Memory B cell (primary cell): ENCODE results near the gene TNS1.

ENCODE experiments used
- ATAC-seq: fragments of 150-1000 bp; cut with Tn5 transposase; 2 replicates; pipeline ENCODE4 v1.10.0; 2021; ENCODE audit warnings: low read depth, mild to moderate bottlenecking, moderate library complexity
- DNase-seq, 2 donors: peaks; one replicate each; pipeline ENCODE4 v3.0.0; 2022; ENCODE audit warnings: low spot score in 2 of 2
- H3K27ac Mint-ChIP-seq: one replicate; pipeline ENCODE4 v1.8.0; 2022; ENCODE audit warnings: mild to moderate bottlenecking, moderate library complexity, mixed read lengths
- H3K27me3 Mint-ChIP-seq: one replicate; pipeline ENCODE4 v1.8.0; 2022; ENCODE audit warnings: mixed read lengths
- H3K36me3 Mint-ChIP-seq: one replicate; pipeline ENCODE4 v1.8.0; 2022; ENCODE audit warnings: mild to moderate bottlenecking, mixed read lengths
- H3K4me1 Mint-ChIP-seq: one replicate; pipeline ENCODE4 v1.8.0; 2022; ENCODE audit warnings: mixed read lengths
- H3K4me3 Mint-ChIP-seq: one replicate; pipeline ENCODE4 v1.8.0; 2022; ENCODE audit warnings: mild to moderate bottlenecking, moderate library complexity, mixed read lengths
- H3K9me3 Mint-ChIP-seq: one replicate; pipeline ENCODE4 v1.8.0; 2022; ENCODE audit warnings: mixed read lengths

Gene TNS1

DNA sequence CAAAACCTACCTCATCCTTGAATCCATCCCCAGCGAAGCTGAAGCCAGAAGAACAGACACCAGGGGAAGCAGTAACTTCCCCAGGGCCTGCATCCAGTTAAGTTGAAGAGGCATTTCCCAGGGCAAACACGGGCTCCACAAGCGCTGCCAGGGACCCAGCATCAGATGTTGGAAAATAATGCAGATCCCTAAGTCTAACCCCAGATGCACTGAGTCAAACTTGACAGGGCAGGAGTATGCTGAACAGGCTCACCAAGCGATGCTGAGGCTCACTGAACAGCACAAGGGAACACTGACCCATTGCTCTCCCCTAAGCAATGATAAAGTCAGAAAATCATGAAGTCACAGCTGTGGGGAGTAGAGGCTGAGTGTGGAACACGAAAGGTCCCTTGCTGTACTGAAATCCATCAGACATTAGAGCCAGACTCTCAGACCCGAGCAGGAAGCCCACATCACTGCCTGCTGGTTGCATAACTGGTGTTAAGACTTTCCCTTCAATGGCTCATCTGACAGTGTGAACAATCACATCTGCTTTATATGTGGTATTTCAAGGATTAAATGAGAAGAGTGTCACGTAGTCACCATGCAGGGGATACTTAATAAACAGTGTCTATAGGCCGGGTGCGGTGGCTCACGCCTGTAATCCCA, 36.2 kb downstream of the TNS1 start:
- no peak for ATAC-seq
- no peaks in the 10 kb centered on the region for H3K4me1 Mint-ChIP-seq
- DNase-seq, result no peak
- no peak overlapping the region for H3K27ac Mint-ChIP-seq
- peaks cover 10% of the 10 kb centered on the region for H3K27me3 Mint-ChIP-seq
- H3K36me3 Mint-ChIP-seq, result no peaks in the 10 kb centered on the region
- H3K9me3 Mint-ChIP-seq, result peaks cover 2% of the 10 kb centered on the region
- H3K4me3 Mint-ChIP-seq, result no peak overlapping the region

DNA sequence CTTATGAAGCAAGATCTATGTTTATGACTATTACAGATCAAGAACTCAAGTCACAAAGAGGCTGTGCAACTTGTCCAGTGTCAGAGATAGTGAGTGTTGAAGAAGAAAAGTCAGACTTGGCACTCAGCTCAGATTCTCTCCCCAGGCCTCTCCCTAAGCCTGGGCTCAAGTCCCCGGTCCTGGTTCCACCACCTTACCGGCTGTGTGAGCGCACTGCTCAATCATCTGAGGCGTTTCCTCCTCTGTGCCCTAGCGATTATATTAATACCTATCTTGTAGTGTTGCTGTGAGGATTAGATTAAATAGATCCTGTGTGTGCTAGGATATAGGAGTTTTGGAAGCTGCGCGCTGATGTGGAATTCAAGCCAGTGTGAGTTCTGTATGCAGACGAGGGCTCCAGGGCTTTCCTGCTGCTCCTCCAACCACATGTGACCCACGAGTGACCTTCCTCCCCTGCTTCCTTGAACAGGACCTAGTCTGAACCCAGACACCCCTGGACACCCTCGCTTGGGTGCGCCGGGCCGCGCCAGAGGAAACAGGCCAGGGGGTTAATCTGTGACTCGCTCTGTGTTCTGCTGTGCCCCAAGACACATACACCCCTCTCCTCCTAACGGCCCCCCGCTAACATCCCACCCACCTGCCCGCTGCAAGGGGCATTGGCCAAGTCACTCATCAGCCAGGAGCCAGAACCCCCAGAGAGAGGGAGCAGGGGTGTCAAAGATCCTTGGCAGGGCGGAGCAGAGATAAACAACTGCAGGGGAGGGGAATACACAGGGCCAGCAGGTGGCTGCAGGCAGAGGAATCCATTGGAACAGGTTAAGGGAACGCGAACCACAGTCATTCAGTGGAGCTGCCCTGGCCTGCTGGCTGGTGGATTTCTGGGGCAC, 38.3 kb downstream of the TNS1 start:
- Mint-ChIP-seq H3K27me3 (peaks cover 13% of the 10 kb centered on the region), H3K4me3 (no peak overlapping the region), H3K9me3 (no peaks in the 10 kb centered on the region), H3K27ac (no peak overlapping the region), H3K4me1 (no peaks in the 10 kb centered on the region), H3K36me3 (no peaks in the 10 kb centered on the region)
- no peak for ATAC-seq
- DNase-seq, result no peak

DNA sequence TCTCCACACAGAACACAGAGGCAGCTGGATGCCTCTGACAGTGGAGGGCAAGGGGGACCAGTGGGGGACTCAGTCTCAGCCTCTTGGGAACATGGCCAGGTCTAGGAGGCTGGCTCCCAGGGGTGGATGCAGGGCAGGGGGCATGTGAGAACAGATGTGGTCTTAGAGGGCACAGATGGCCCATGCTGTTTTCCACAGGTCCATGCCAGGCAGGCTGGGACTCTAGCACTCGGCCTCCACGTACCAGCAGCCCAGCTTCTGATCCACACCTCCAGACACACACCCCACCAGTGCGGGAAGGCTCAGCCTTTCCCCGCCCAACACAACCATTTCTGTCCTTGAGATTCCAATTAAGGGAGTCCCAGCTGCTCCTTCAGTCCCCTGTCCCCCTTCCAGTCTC, 42.4 kb downstream of the TNS1 start:
- Mint-ChIP-seq H3K4me1 (no peaks in the 10 kb centered on the region), H3K9me3 (no peaks in the 10 kb centered on the region), H3K27ac (no peak overlapping the region), H3K36me3 (no peaks in the 10 kb centered on the region), H3K27me3 (peaks cover 11% of the 10 kb centered on the region), H3K4me3 (no peak overlapping the region)
- no peak for DNase-seq
- ATAC-seq, result no peak

DNA sequence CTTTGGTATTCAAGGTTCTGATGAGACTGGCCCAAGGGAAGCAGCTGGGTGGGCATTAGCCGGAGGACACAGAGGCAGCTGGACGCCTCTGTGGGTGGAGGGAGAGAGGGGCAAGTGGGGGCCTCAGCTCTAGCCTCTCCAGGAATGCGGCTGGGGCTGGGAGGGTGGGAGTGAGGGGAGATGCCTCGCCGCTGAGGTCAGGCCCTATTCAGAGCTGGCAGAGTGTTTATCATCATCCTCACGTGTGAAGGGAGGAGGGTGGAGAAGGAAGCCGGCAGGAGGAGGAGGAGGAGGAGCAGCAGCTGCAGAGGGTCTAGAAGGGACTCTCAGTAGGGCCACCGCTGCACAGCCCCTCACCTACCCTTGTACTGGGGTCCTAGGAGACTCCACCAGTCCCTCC, 43.1 kb downstream of the TNS1 start:
- no peak for DNase-seq
- no peaks in the 10 kb centered on the region for H3K36me3 Mint-ChIP-seq

DNA sequence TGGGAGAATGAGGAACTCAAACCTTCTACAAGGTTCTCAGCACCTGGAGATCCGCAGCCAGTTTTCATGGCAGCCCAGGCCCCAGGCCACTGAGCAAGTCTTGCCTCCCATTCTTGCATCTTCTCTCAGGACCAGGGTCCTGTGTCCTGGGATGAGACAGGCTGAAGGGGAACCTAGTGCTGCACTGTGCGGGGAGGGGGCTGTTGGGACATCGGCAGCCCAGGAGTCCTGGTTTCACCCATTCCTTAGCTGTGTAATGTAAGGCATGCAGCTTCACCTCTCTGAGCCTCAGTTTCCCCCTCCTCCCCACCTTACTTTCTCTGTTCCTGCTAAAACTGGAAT, 43.9 kb downstream of the TNS1 start:
- no peak overlapping the region for H3K4me3 Mint-ChIP-seq
- ATAC-seq, result no peak
- peaks cover 15% of the 10 kb centered on the region for H3K27me3 Mint-ChIP-seq
- H3K27ac Mint-ChIP-seq, result no peak overlapping the region
- no peaks in the 10 kb centered on the region for H3K4me1 Mint-ChIP-seq
- H3K36me3 Mint-ChIP-seq, result no peaks in the 10 kb centered on the region
- DNase-seq, result no peak
- H3K9me3 Mint-ChIP-seq, result no peaks in the 10 kb centered on the region

More for the DNA sequence above, 43.1 kb downstream of the TNS1 start:
- no peaks in the 10 kb centered on the region for H3K4me1 Mint-ChIP-seq
- H3K4me3 Mint-ChIP-seq, result no peak overlapping the region
- H3K27me3 Mint-ChIP-seq, result peaks cover 14% of the 10 kb centered on the region
- no peaks in the 10 kb centered on the region for H3K9me3 Mint-ChIP-seq
- no peak overlapping the region for H3K27ac Mint-ChIP-seq
- no peak for ATAC-seq

DNA sequence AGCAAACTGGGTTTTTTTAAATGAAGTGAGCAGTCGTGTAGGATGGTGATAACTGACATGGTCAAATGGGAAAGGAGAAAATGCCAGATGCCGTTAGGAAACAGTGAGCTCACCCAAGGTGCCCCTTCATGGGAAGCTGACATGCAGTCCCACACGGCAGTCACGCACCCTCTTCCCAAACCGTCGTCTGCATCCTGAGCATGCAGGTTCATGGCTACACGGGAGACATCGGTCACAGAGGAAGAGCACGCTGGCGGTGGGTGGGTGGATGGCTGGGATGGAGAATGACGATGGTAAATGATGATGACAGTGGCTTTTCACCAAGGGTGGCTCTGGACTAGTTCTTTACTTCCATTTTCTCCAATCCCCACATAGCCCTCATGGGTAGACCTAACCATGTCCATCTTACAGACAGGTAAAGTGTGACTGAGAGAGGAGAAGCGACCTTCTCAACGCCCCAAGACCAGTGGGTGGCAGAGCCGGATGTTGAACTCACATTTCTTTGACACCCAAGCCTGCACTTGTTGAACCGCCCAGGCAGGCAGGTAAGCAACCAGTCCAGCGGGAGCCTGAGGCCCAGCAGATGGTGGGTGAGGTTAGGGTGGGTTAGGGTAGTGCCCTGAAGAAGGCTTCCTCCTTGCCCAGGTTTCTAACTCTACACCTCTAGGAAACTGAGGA, 44.5 kb downstream of the TNS1 start:
- Mint-ChIP-seq H3K4me3 (no peak overlapping the region), H3K27me3 (peaks cover 17% of the 10 kb centered on the region), H3K9me3 (no peaks in the 10 kb centered on the region), H3K27ac (no peak overlapping the region), H3K4me1 (no peaks in the 10 kb centered on the region), H3K36me3 (no peaks in the 10 kb centered on the region)
- DNase-seq (no peak), ATAC-seq (no peak)

DNA sequence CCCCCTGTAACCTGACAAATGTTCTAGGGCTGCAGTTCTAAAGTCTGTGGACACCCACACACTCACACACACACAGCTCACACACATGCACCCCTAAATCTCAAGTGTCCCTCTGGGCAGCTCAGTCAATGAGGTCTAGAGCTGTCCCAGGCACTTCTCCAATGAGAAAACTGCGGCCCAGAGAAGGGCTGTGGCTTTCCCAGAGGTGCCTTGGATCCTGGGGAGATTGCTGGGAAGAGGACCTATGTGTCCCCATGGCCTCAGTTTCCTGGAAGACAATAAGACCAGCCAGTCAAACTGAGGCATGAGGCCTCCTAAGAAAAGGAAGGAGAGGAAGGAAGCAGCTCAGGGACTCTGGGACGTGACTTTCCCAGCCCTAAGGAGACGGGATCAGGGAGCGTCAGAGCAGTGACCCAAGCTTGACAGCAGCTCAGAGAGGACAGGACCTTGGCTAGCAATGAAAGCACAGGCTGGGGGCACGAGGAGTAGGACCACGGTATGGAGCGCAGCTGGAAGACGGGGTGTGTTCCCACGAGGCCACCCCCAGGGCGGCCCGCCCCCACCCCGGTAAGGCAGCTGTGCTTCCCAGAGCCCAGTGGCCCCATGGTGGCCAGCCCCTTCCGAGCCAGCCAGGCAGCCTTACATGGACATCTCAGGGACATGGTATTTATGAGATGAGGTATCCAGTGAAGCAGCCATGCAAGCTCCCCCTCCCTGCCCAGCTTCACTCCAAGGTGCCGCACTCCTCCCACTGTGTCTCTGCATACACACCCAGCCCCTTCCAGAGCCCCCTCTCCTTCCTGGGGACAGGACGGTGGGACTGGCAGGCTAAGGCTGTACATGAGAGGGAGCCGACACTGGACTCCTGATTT, 46.0 kb downstream of the TNS1 start:
- ATAC-seq (no peak), DNase-seq (no peak)
- Mint-ChIP-seq H3K4me1 (no peaks in the 10 kb centered on the region), H3K9me3 (no peaks in the 10 kb centered on the region), H3K36me3 (no peaks in the 10 kb centered on the region), H3K27ac (no peak overlapping the region), H3K4me3 (no peak overlapping the region), H3K27me3 (peaks cover 19% of the 10 kb centered on the region)

DNA sequence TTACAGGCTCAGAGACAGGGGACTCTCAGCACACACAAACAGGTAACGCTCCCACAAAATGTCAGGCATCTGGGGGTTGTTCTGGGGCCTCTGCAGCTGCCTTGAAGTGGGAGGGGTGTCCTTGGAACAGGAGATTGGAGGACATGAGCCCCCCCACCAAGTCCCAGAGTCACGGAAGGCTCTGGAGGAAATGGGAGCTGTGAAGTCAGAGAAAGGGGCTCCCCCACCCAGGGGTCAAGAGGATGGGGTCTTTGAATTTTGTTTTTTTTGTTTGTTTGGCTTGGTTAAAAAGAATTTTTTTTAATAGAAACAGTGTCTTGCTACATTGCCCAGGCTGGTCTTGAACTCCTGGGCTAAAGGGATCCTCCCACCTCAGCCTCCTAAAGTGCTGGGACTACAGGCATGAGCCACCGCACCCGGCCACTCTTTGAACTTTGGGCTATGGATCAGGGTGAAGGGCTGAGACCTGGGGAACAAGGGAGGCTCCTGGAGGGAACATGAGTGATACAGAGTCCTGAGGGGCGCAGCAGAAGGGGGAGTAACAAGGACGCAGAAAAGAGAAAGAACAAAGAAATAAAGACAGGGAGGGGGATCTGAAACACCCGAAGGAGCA, 46.8 kb downstream of the TNS1 start:
- Mint-ChIP-seq H3K27ac (no peak overlapping the region), H3K9me3 (no peaks in the 10 kb centered on the region), H3K27me3 (peaks cover 21% of the 10 kb centered on the region), H3K4me1 (no peaks in the 10 kb centered on the region), H3K4me3 (no peak overlapping the region), H3K36me3 (no peaks in the 10 kb centered on the region)
- ATAC-seq (no peak), DNase-seq (no peak)

DNA sequence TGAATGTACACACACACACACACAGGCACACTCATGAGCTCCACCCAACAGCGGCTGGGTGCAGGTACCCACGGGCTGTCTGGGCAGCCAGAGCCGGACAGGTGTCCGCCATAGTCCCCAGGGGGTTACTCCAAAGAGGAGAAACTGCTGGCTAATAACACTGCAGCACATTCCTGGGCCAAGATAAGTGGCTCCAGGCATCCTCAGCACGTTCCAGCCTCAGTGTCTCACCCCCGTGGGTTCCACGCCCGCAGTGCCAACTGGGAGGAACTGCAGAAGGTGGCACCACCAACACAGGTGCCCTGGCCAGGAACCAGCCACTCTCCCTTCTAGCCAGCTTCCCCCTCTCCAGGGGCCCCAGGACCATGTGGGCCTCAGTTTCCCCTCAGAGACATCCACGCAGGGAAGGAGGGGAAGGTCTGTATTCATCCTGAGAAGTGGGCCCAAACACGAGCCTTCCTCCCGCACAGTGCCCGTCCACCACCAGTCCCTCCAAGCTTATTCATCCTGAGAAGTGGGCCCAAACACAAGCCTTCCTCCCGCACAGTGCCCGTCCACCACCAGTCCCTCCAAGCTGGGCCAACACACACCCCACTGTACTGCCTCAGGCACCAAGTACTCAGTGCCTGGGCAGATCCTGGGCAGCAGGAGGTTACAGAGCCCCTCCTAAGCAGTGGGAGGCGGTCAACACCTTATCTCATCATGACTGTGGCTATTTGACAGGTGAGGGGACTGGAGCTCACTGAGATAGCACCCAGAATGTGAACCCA, 47.6 kb downstream of the TNS1 start:
- ATAC-seq (no peak), DNase-seq (no peak)
- no peaks in the 10 kb centered on the region for H3K36me3 Mint-ChIP-seq
- no peak overlapping the region for H3K27ac Mint-ChIP-seq
- H3K4me1 Mint-ChIP-seq, result no peaks in the 10 kb centered on the region
- H3K9me3 Mint-ChIP-seq, result no peaks in the 10 kb centered on the region
- H3K4me3 Mint-ChIP-seq, result no peak overlapping the region
- H3K27me3 Mint-ChIP-seq, result peaks cover 19% of the 10 kb centered on the region

DNA sequence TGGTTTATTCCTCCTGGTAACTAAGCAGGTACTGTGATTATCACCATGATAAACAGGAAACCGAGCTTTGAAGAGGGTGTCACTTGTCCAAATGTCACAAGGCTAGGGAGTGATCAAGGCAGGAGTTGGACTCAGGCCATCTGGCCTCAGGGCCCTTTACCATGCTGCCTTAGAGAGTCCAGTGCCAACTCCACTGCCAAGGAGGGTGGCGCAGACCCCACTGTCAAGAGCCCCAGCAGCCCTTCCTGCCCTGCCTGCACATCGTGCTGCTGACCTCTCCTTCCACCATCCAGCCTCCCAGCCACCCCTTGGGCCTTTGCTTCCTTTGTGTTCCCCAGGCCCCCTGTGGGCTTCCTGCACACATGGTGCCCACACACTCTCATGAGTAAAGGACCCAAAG, 48.3 kb downstream of the TNS1 start:
- Mint-ChIP-seq H3K36me3 (no peaks in the 10 kb centered on the region), H3K4me1 (no peaks in the 10 kb centered on the region), H3K4me3 (no peak overlapping the region), H3K9me3 (no peaks in the 10 kb centered on the region), H3K27me3 (peaks cover 19% of the 10 kb centered on the region), H3K27ac (no peak overlapping the region)
- ATAC-seq (no peak), DNase-seq (no peak)

DNA sequence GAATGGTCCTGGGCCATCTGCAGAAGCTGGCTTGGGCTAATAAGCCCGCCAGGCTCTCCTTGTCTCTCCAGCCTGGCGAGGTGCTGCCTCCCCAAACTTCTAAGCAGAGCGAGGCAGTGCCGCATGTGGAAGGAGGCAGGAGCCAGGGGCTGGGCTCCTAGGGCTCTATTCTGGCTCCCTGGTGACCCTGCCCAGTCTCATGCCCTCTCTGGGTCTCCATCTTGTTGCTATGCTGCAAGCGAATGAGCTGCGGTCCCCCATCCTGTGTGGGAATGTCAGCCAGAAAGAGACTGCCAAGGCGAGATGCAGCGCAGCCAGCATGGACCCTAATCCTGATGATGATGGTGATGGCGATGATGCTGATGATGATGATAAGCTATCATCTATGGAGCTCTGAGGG, 48.7 kb downstream of the TNS1 start:
- Mint-ChIP-seq H3K9me3 (no peaks in the 10 kb centered on the region), H3K27ac (no peak overlapping the region), H3K36me3 (no peaks in the 10 kb centered on the region), H3K4me3 (no peak overlapping the region), H3K27me3 (peaks cover 19% of the 10 kb centered on the region), H3K4me1 (no peaks in the 10 kb centered on the region)
- ATAC-seq (no peak), DNase-seq (no peak)

DNA sequence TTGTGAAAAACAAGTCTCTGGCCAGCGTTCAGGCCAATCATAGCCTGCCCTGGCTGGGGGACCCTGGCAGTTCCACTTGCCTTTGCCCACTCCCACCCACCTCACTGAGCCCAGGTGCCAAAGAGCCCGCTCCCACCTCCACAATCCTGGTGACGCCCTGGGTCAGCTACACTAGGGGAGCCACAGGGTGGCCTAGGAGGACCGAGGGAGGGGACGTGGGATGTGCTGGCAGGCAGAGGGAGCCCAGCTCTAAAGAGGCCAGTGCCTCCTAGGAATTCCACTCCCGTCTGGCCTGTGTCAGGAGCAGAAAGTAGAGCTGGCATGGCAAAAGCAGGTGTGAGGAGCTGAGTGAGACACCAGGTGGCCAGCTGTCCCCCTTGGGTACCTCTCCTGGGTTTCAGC, 49.3 kb downstream of the TNS1 start:
- Mint-ChIP-seq H3K27me3 (peaks cover 21% of the 10 kb centered on the region), H3K4me1 (no peaks in the 10 kb centered on the region), H3K27ac (no peak overlapping the region), H3K9me3 (no peaks in the 10 kb centered on the region), H3K36me3 (no peaks in the 10 kb centered on the region), H3K4me3 (no peak overlapping the region)
- ATAC-seq (no peak), DNase-seq (no peak)

DNA sequence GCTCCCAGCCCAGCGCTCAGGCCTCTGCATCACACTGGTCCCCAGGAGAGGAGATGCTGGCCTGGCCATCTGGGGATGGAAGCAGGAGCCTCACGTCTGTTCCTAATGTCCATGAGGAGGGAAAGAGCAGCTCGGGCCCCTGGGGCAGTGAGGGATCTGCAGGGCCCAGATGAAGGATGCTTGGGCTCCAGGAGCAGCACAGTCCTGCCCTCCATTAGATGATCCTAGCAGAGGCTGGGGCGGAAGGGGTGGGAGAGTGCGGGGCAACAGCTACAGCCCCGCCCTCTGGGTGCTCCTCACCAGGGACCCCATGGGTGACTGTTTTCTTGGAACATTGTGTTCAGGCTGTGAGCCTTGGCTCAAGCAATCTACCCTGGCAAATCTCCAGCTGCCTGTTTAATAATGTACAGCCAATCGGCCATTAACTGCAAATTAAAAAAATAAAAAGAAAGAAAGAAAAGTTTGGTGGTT, 49.7 kb downstream of the TNS1 start:
- no peak for DNase-seq
- Mint-ChIP-seq H3K4me1 (no peaks in the 10 kb centered on the region), H3K4me3 (no peak overlapping the region)

More for the DNA sequence above, 49.7 kb downstream of the TNS1 start:
- no peaks in the 10 kb centered on the region for H3K9me3 Mint-ChIP-seq
- peaks cover 23% of the 10 kb centered on the region for H3K27me3 Mint-ChIP-seq
- H3K36me3 Mint-ChIP-seq, result no peaks in the 10 kb centered on the region
- no peak overlapping the region for H3K27ac Mint-ChIP-seq
- ATAC-seq, result no peak
